Hematopoietic multipotent progenitor cell treated with erythropoietin and hydrocortisone succinate and interleukin-3 and kit ligand, for 4 days (in vitro differentiated cells): ENCODE data around the gene GREM1.
A peak's percentile ranks its signal among the peaks of the same experiment; 100 is the strongest.

Experiments used
- DNase-seq: peaks from one replicate; pipeline ENCODE4 v3.0.0-alpha.2; 2015

Gene GREM1

GRCh38 chr15:32698773-32699390 is 18.9 kb upstream of the GREM1 start:
- DNase-seq = no peak

- DNase-seq = no peak
These were observed 17.2 kb upstream of the GREM1 start for GRCh38 chr15:32700501-32701150.

- DNase-seq = no peak
These were observed 15.9 kb upstream of the GREM1 start for GRCh38 chr15:32701863-32702262.

GRCh38 chr15:32704395-32704981 is 13.3 kb upstream of the GREM1 start:
- no peak for DNase-seq

- no peak for DNase-seq
These were observed 12.4 kb upstream of the GREM1 start for GRCh38 chr15:32705446-32705845.

GRCh38 chr15:32706704-32707103 is 11.1 kb upstream of the GREM1 start:
- DNase-seq = no peak

- DNase-seq = no peak
These were observed 10.4 kb upstream of the GREM1 start for GRCh38 chr15:32707436-32707835.

- no peak for DNase-seq
These were observed 8.3 kb upstream of the GREM1 start for GRCh38 chr15:32709295-32710033.

- DNase-seq = no peak
These were observed 2.5 kb upstream of the GREM1 start for GRCh38 chr15:32715276-32715675.

- no peak for DNase-seq
These were observed 1.4 kb upstream of the GREM1 start for GRCh38 chr15:32716216-32716914.

- DNase-seq = peak; percentile 7
These were observed 834 bp upstream of the GREM1 start for GRCh38 chr15:32716915-32717425.

GRCh38 chr15:32718227-32718820 is 520 bp downstream of the GREM1 start:
- peak; percentile 18 for DNase-seq

GRCh38 chr15:32718821-32719716 is 1.3 kb downstream of the GREM1 start:
- peak; percentile 31 for DNase-seq

- no peak for DNase-seq
These were observed 3.8 kb downstream of the GREM1 start for GRCh38 chr15:32721596-32721995.

- no peak for DNase-seq
These were observed 4.3 kb downstream of the GREM1 start for GRCh38 chr15:32722136-32722535.

- no peak for DNase-seq
These were observed 5.6 kb downstream of the GREM1 start for GRCh38 chr15:32723171-32723948.

- DNase-seq = no peak
These were observed 12.0 kb downstream of the GREM1 start for GRCh38 chr15:32729700-32730395.

GRCh38 chr15:32730677-32731654 is 13.2 kb downstream of the GREM1 start:
- DNase-seq = peak; percentile 71
